Mesendoderm (in vitro differentiated cells): ENCODE data around the gene TFAP2B.
A peak's percentile ranks its signal among the peaks of the same experiment; 100 is the strongest.

Experiments
- DNase-seq: peaks from one replicate; pipeline ENCODE4 v3.0.0; 2013
- H2AK5ac ChIP-seq: 2 replicates; pipeline ENCODE4 v1.6.1; 2013; ENCODE audit warnings: low read length, inconsistent platforms
- H2BK120ac ChIP-seq: 2 replicates; pipeline ENCODE4 v1.6.1; 2013; ENCODE audit warnings: low read depth, mild to moderate bottlenecking, low read length, moderate library complexity, mixed read lengths
- H2BK15ac ChIP-seq: replicated peaks from 2 replicates; pipeline ENCODE4 v1.6.1; 2013; ENCODE audit warnings: low read depth, mild to moderate bottlenecking, moderate library complexity
- H2BK5ac ChIP-seq: 2 replicates; pipeline ENCODE4 v1.6.1; 2013; ENCODE audit warnings: low read length, inconsistent platforms
- H3K18ac ChIP-seq: 2 replicates; pipeline ENCODE4 v1.6.1; 2013; ENCODE audit warnings: mild to moderate bottlenecking, low read length, mixed read lengths
- H3K23ac ChIP-seq: one replicate; pipeline ENCODE4 v1.6.1; 2013; ENCODE audit warnings: low read length
- H3K27ac ChIP-seq: 2 replicates; pipeline ENCODE4 v1.5.1; 2013; ENCODE audit warnings: low read depth, mild to moderate bottlenecking, inconsistent platforms, low read length, moderate library complexity
- H3K27me3 ChIP-seq: 2 replicates; pipeline ENCODE4 v1.6.1; 2013; ENCODE audit warnings: low read length, control low read depth, mild to moderate bottlenecking, inconsistent platforms; ENCODE audit not compliant: insufficient read depth, poor library complexity
- H3K36me3 ChIP-seq: 2 replicates; pipeline ENCODE4 v1.6.1; 2013; ENCODE audit warnings: low read length, inconsistent platforms; ENCODE audit not compliant: control insufficient read depth, insufficient read depth
- H3K4ac ChIP-seq: one replicate; pipeline ENCODE4 v1.6.1; 2013; ENCODE audit warnings: low read depth, mild to moderate bottlenecking, low read length, moderate library complexity
- H3K4me1 ChIP-seq: 2 replicates; pipeline ENCODE4 v1.6.1; 2013; ENCODE audit warnings: low read depth, low read length, inconsistent platforms; ENCODE audit not compliant: control insufficient read depth
- H3K4me2 ChIP-seq: 2 replicates; pipeline ENCODE4 v1.6.1; 2013; ENCODE audit warnings: low read length
- H3K4me3 ChIP-seq: 2 replicates; pipeline ENCODE4 v1.5.1; 2013; ENCODE audit warnings: mild to moderate bottlenecking, low read length
- H3K56ac ChIP-seq: one replicate; pipeline ENCODE4 v1.6.1; 2013; ENCODE audit warnings: low read length
- H3K79me1 ChIP-seq: 2 replicates; pipeline ENCODE4 v1.6.1; 2013; ENCODE audit warnings: low read length, inconsistent platforms
- H3K79me2 ChIP-seq: 2 replicates; pipeline ENCODE4 v1.6.1; 2013; ENCODE audit warnings: mild to moderate bottlenecking, low read length; ENCODE audit not compliant: control insufficient read depth, insufficient read depth
- H3K9ac ChIP-seq: 2 replicates; pipeline ENCODE4 v1.6.1; 2013; ENCODE audit warnings: low read length, inconsistent platforms
- H4K5ac ChIP-seq: one replicate; pipeline ENCODE4 v1.6.1; 2013; ENCODE audit warnings: low read length
- H4K8ac ChIP-seq: one replicate; pipeline ENCODE4 v1.6.1; 2013; ENCODE audit warnings: low read depth, mild to moderate bottlenecking, control low read depth, low read length, moderate library complexity
- WGBS: extraction: QIAGEN DNeasy Blood & Tissue Kit; methylation state at CpG from one replicate; pipeline ENCODE4 v1.1.7; 2013; ENCODE audit warnings: low lambda C conversion rate, missing lambda C conversion rate; ENCODE audit not compliant: insufficient coverage; ENCODE audit errors: extremely low coverage; 5-methylcytosine and 5-hydroxymethylcytosine counted together

TFAP2B gene

DNA sequence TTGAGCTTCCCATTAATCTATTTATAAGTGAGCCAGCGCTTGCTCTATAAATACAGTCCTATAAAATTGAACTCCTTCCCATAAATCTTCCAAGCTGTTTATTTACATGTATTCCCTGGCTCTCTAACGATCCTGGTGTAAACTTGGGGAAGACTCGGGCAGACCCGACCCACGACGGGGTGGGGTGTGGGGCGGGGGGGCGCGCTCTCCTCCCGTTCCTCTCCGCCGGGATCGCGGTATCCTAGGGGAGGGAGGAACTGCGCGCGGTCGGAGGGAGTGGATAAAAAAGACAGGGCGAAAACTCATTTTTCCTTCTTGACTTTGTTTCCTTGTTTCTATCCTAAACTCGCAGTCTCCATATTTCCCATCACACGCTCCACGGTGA lies 31.1 kb downstream of the TFAP2B start:
- Histone ChIP-seq H3K23ac (no peak overlapping the region), H3K4me3 (no peak overlapping the region), H4K5ac (no peak overlapping the region), H2BK120ac (no peak overlapping the region), H3K4me1 (no peaks in the 10 kb centered on the region), H4K8ac (no peak overlapping the region), H2AK5ac (no peak overlapping the region), H3K36me3 (no peaks in the 10 kb centered on the region), H3K79me2 (no peaks in the 10 kb centered on the region), H2BK15ac (no peak overlapping the region), H3K27ac (no peak overlapping the region), H2BK5ac (no peak overlapping the region), H3K56ac (no peak overlapping the region), H3K4ac (no peak overlapping the region), H3K79me1 (no peaks in the 10 kb centered on the region), H3K4me2 (peak overlapping the region; percentile 11), H3K18ac (no peak overlapping the region), H3K9ac (no peak overlapping the region), H3K27me3 (peaks cover 54% of the 10 kb centered on the region)
- no CpG with 5 or more reads among the region's 22 CpGs for WGBS
- no peak for DNase-seq

DNA sequence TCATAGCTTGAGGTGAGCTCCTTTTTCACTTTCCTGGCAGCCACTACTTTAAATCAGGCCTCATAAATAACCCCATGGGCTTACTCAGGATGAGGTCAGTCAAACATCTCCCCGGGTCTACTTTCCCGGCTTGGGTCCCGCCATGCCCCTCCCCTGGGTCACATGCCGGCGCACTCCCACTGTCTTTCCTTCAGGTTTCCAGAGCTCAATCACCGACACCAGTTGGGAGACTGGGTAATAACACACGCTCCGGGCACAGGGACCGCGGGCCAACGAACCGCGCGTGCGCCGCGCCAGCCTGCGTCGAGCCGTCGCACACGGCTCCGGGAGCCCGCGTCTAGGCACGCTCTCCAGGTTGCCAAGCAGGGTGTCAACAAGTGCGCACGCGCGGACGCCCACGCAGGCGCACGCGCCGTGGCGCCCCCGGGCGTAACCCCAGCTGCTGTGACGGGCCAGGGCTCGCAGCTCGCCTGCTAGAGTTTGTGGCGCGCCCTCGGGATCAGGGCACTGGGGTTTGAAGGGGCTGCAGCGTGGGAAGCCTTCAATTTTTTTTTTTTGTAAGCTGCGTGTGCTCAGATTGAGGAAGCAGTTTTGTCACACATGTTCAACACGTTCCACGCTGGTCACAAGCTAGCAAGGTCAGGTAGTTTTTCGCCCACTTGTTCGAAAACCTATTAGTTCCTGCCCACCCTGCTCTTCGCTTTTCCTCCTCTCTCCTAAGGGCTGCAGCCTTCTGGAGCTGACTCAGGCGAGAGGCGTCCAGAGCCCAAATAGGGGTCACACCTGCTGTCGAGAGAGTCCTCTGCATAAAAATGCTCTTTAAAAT lies 31.8 kb downstream of the TFAP2B start:
- H4K8ac ChIP-seq, result no peak overlapping the region
- no peak overlapping the region for H3K4me3 ChIP-seq
- no peaks in the 10 kb centered on the region for H3K79me1 ChIP-seq
- no peak overlapping the region for H3K23ac ChIP-seq
- peak overlapping the region; percentile 8 for H3K4me2 ChIP-seq
- peak; percentile 73 for DNase-seq
- no peaks in the 10 kb centered on the region for H3K4me1 ChIP-seq
- no peak overlapping the region for H2BK120ac ChIP-seq
- no peak overlapping the region for H3K9ac ChIP-seq
- H3K18ac ChIP-seq, result no peak overlapping the region
- no peak overlapping the region for H3K4ac ChIP-seq
- no CpG with 5 or more reads among the region's 55 CpGs for WGBS
- H3K27ac ChIP-seq, result no peak overlapping the region
- H3K27me3 ChIP-seq, result peaks cover 52% of the 10 kb centered on the region
- no peak overlapping the region for H2AK5ac ChIP-seq
- no peaks in the 10 kb centered on the region for H3K79me2 ChIP-seq
- H3K56ac ChIP-seq, result peak overlapping the region; percentile 27
- H4K5ac ChIP-seq, result no peak overlapping the region
- H2BK5ac ChIP-seq, result no peak overlapping the region
- H3K36me3 ChIP-seq, result no peaks in the 10 kb centered on the region
- H2BK15ac ChIP-seq, result no peak overlapping the region

DNA sequence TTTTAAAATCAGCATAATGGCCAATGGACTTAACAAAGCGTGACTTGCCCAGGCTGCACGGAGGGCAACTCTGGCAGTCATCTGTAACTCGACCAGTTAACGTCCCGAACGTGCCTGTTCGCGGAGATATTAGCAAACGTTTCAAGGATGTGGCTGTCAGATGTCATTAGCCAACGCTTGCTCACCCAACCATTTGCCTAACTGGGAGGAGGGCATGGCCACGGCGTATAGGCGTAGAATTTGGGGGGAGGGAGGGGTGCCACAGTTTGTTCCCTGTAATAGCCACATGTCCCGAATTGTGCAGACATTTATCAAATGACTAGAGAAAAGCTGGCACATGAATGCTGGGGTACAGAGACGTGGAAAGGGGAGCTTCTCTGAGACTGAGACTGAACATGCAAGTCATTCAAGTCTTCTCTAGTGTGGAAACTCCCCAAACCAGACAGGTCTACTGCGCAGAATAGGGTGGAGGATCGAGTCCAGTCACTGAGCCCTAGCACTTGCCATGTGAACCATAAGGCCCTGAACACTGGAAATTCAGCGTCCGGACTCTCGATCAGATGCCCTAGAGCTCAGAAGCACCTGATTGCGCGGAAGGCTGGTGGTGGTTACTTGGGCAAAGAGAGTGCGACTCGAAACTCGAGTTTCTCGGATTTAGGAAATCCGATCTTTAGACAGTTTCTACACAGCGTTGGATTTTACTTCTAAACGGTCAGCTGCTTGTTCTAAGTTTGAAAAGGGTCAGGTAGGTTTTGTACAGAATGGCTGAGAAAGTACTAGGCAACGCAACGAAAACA lies 32.6 kb downstream of the TFAP2B start:
- Histone ChIP-seq H4K5ac (no peak overlapping the region), H2BK120ac (no peak overlapping the region), H3K4ac (no peak overlapping the region), H3K27me3 (peaks cover 52% of the 10 kb centered on the region), H3K23ac (no peak overlapping the region), H4K8ac (no peak overlapping the region), H3K79me2 (no peaks in the 10 kb centered on the region), H3K4me1 (no peaks in the 10 kb centered on the region), H2BK15ac (no peak overlapping the region), H3K4me2 (peak overlapping the region; percentile 8), H2AK5ac (no peak overlapping the region), H3K4me3 (no peak overlapping the region), H3K27ac (no peak overlapping the region), H3K18ac (no peak overlapping the region), H3K79me1 (no peaks in the 10 kb centered on the region), H3K36me3 (no peaks in the 10 kb centered on the region), H3K56ac (no peak overlapping the region), H3K9ac (no peak overlapping the region), H2BK5ac (no peak overlapping the region)
- DNase-seq, result no peak
- WGBS, result no CpG with 5 or more reads among the region's 31 CpGs

DNA sequence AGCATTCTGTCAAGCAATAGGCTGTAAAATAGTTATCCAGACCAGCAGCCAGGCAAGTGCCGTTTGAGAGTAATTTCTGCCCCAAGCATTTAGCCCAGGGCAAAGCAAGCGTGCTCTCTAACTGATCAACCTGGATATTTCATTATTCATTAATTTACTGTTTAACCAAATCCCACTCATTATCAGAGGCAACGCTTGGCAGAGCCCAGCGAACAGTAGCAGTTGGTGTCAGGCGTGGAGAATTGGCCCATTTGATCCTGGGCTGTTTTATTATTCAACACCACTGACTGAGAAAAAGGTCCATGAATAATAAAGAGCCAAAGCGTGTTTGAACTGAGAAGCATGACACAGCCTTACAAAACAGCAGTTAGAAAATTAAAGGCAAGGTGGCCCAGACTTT lies 35.3 kb downstream of the TFAP2B start:
- no peak overlapping the region for H3K27ac ChIP-seq

DNA sequence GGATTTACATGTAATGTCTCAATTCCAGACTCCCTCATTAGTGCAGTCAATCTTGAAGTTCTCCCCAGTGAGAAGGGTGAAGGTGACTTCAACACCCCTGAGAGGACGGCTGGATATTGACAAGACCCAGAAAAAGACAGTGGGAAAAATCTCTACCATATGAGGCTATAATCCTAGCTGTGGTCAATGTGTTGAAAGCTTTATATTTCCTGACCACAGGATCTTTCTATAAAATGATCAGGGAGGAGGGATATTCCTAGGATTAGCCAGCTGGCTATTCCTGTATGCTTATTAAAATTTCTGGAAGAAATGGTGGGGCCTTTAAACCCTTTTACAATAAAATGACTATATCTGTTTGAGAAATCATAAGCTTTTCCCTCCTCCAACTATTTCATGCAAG lies 43.0 kb downstream of the TFAP2B start:
- Histone ChIP-seq H3K4me2 (no peak overlapping the region), H3K4ac (no peak overlapping the region), H3K79me2 (no peaks in the 10 kb centered on the region), H4K8ac (no peak overlapping the region), H2BK15ac (no peak overlapping the region), H3K56ac (no peak overlapping the region), H3K79me1 (no peaks in the 10 kb centered on the region), H2BK5ac (no peak overlapping the region), H3K9ac (no peak overlapping the region), H3K27me3 (no peaks in the 10 kb centered on the region), H3K18ac (no peak overlapping the region), H2BK120ac (no peak overlapping the region), H4K5ac (no peak overlapping the region), H3K36me3 (no peaks in the 10 kb centered on the region), H3K4me3 (no peak overlapping the region), H3K23ac (no peak overlapping the region), H3K4me1 (no peaks in the 10 kb centered on the region), H3K27ac (no peak overlapping the region), H2AK5ac (no peak overlapping the region)
- DNase-seq, result no peak
- WGBS, result no CpG with 5 or more reads among the region's 1 CpG

More for the DNA sequence above, 35.3 kb downstream of the TFAP2B start:
- Histone ChIP-seq H2BK5ac (no peak overlapping the region), H3K27me3 (peaks cover 41% of the 10 kb centered on the region), H3K9ac (no peak overlapping the region), H3K4ac (no peak overlapping the region), H2AK5ac (no peak overlapping the region), H3K36me3 (no peaks in the 10 kb centered on the region), H4K8ac (no peak overlapping the region), H3K56ac (no peak overlapping the region), H3K23ac (no peak overlapping the region), H3K4me3 (no peak overlapping the region), H3K4me1 (no peaks in the 10 kb centered on the region), H2BK15ac (no peak overlapping the region), H3K18ac (no peak overlapping the region), H3K79me2 (no peaks in the 10 kb centered on the region), H4K5ac (no peak overlapping the region), H2BK120ac (no peak overlapping the region), H3K4me2 (no peak overlapping the region), H3K79me1 (no peaks in the 10 kb centered on the region)
- no CpG with 5 or more reads among the region's 6 CpGs for WGBS
- DNase-seq, result no peak
